GM18867 (cell line): Measurements from ENCODE around the gene NSMCE1.
A peak's percentile ranks its signal among the peaks of the same experiment; 100 is the strongest.

Source experiments
- ATAC-seq: cut with Tn5 transposase; IDR thresholded peaks from one replicate; pipeline ENCODE4 v1.9.1; 2021; ENCODE audit warnings: mild to moderate bottlenecking, moderate library complexity; ENCODE audit not compliant: unreplicated experiment

Gene NSMCE1

GRCh38 chr16:27268376-27269299 is at the start of gene NSMCE1:
Gene NSMCE1, minus strand, starts transcription at chr16:27268772. Its CDS starts 11,202 bp downstream, at chr16:27257570.
- peak; percentile 93 for ATAC-seq

GRCh38 chr16:27317738-27318391 is 49.3 kb upstream of the NSMCE1 start:
- ATAC-seq = no peak

GRCh38 chr16:27317320-27317719 is 48.7 kb upstream of the NSMCE1 start:
- no peak for ATAC-seq

GRCh38 chr16:27316038-27316680 is 47.6 kb upstream of the NSMCE1 start:
- ATAC-seq = no peak

GRCh38 chr16:27315333-27316037 is 46.9 kb upstream of the NSMCE1 start:
- no peak for ATAC-seq

GRCh38 chr16:27314986-27315332 is 46.4 kb upstream of the NSMCE1 start:
- ATAC-seq = no peak

GRCh38 chr16:27314161-27314723 is 45.7 kb upstream of the NSMCE1 start:
- ATAC-seq = peak; percentile 20

- ATAC-seq = peak; percentile 66
Observed at GRCh38 chr16:27313422-27314160, 45.0 kb upstream of the NSMCE1 start, which contains the start of gene IL4R. Gene IL4R, plus strand, starts transcription at chr16:27313974. Its CDS starts 26,230 bp downstream, at chr16:27340204.

GRCh38 chr16:27312580-27313421 is 44.2 kb upstream of the NSMCE1 start:
- no peak for ATAC-seq

GRCh38 chr16:27311897-27312303 is 43.3 kb upstream of the NSMCE1 start:
- ATAC-seq = no peak

GRCh38 chr16:27311448-27311830 is 42.9 kb upstream of the NSMCE1 start:
- no peak for ATAC-seq

GRCh38 chr16:27310576-27311447 is 42.2 kb upstream of the NSMCE1 start:
- no peak for ATAC-seq

- no peak for ATAC-seq
Observed at GRCh38 chr16:27308792-27309191, 40.2 kb upstream of the NSMCE1 start.

- no peak for ATAC-seq
Observed at GRCh38 chr16:27305839-27306442, 37.4 kb upstream of the NSMCE1 start.

GRCh38 chr16:27304881-27305745 is 36.5 kb upstream of the NSMCE1 start:
- no peak for ATAC-seq

GRCh38 chr16:27304102-27304501 is 35.5 kb upstream of the NSMCE1 start:
- ATAC-seq = no peak
